NCI-H69 (cell line): ENCODE results near the gene GAPDH.
"Not testable (repeated sequence)": the region's sequence is repeated elsewhere in the genome, so short reads cannot be mapped to it uniquely, and the experiment has no call there.

Experiments
- DNase-seq: peaks from one replicate; lab custom pipeline; 2025; lab: John Stamatoyannopoulos, UW

The GAPDH gene

DNA sequence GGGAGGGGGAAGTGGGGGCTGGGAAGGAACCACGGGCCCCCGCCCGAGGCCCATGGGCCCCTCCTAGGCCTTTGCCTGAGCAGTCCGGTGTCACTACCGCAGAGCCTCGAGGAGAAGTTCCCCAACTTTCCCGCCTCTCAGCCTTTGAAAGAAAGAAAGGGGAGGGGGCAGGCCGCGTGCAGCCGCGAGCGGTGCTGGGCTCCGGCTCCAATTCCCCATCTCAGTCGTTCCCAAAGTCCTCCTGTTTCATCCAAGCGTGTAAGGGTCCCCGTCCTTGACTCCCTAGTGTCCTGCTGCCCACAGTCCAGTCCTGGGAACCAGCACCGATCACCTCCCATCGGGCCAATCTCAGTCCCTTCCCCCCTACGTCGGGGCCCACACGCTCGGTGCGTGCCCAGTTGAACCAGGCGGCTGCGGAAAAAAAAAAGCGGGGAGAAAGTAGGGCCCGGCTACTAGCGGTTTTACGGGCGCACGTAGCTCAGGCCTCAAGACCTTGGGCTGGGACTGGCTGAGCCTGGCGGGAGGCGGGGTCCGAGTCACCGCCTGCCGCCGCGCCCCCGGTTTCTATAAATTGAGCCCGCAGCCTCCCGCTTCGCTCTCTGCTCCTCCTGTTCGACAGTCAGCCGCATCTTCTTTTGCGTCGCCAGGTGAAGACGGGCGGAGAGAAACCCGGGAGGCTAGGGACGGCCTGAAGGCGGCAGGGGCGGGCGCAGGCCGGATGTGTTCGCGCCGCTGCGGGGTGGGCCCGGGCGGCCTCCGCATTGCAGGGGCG lies at the start of gene GAPDH:
Gene GAPDH (plus strand): TSS at position 595 of the 772 bp plus-strand sequence. CDS start 316 bp downstream, outside the sequence.
- peak; percentile 99 for DNase-seq

DNA sequence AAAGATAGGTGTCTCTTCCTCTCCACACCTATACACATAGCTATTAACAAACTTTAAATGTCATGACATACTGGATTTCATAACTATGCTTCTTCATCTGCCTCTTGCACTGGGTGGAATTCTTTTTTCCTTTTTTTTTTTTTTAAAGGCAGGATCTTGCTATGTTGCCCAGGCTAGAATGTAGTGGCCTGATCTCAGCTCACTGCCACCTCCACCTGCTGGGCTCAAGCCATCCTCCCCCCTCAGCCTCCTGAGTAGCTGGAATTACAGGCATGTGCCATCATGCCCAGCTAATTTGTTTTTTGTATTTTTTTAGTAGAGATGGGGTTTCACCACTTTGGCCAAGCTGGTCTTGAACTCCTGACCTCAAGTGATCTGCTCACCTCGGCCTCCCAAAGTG lies 46.1 kb upstream of the GAPDH start:
- DNase-seq, result no peak

DNA sequence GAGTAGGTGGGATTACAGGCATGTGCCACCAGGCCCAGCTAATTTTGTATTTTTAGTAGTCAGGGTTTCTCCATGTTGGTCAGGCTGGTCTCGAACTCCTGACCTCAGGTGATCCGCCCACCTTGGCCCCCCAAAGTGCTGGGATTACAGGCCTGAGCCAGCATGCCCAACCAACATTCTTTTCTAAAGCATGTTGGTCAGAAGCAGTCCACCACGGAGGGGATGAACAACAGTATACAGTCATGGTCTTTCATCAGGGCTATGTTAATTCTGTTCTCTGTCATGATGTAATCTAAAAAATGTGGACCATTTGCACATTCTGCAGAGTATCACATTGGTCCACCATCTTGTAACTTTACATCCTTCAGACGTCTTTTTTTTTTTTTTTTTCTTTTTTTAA lies 44.9 kb upstream of the GAPDH start:
- DNase-seq, result no peak

DNA sequence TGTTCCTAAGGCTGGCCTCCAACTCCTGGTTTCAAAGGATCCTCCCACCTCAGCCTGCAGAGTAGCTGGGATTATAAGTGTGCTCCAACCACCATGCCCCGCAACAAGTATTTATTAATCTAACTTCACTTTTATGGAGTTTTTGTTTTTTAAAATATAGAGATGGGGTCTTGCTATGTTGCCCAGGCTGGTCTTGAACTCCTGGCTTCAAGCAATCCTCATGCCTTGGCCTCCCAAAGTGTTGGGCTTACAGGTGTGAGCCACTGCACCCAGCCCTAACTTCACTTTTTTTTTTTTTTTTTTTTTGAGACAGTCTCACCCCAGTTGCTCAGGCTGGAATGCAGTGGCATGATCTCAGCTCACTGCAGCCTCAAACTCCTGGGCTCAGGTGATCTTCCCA lies 43.6 kb upstream of the GAPDH start:
- not testable (repeated sequence) for DNase-seq

DNA sequence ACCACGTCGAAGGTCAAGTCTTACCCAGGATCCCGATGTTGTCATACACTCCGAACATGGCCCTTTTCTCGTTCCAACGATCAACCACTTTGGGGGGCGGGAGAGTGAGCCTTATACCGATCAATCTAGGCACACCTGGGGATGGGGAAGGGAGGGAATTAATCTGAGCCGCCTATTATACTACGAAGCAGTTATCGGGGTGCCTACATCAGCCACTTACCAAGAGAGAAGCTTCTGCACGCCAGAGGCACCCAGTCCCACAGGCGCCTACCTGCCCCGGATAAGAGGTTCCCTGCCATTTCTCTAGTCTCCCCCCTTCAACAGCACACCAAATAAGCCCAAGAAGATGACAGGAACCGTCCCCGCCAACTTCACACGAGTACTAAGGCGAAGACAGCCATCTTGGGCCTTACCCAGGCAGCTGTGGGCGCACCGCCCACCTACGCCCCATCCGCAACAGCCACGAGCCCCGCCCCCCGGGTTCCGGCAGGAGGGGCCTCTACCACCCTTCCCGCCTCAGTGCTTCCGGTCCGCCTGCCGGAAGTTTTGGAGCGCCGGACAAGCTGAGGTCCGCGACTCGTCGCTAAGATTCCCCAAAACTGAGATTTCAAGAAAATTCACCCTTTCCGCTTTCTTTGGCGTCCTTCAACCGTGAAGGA lies 41.4 kb upstream of the GAPDH start, which contains the start of gene MRPL51:
Gene MRPL51 (minus strand): TSS at position 425 of the 659 bp plus-strand sequence. CDS start 126 bp downstream, at position 299.
- peak; percentile 98 for DNase-seq

DNA sequence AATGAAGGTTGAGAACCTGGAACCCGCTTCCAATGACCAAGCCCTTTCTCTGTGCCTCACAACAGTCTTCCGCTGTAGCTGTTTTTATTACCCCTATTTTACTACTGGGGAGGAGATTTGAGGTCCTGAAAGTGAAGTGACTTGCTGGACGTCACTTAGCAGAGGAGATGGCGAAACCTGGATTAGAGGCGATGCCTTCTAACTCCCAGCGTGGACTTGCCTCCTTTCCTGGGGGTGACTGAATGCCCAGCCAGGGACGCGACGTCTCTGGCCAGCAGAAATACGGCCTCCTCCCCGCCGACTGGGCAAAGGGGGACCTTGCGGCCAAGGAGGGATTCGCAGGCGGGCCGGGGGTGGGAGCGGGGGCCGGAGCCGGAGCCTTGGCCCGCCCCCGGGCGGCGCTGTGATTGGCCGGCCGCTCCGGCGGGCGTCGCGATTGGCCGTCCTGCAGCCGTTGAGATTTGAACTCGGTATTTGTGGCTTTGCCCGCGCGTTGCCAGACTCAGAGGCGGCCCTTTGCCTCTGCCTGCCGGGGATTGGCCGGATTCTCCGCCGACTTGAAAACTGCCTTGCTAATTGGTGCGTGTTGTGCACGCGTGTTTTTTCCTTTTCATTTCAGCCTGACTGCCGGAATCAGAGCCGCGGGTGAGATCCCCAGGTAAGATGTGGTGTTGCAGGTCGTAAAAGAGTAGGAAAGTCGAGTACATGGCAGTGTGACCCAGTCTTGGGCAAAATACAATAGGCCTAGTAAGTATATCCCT lies 40.6 kb upstream of the GAPDH start, which contains the start of gene NCAPD2:
Gene NCAPD2 (plus strand): TSS at position 606 of the 761 bp plus-strand sequence. CDS start 997 bp downstream, outside the sequence.
- DNase-seq, result peak; percentile 99

DNA sequence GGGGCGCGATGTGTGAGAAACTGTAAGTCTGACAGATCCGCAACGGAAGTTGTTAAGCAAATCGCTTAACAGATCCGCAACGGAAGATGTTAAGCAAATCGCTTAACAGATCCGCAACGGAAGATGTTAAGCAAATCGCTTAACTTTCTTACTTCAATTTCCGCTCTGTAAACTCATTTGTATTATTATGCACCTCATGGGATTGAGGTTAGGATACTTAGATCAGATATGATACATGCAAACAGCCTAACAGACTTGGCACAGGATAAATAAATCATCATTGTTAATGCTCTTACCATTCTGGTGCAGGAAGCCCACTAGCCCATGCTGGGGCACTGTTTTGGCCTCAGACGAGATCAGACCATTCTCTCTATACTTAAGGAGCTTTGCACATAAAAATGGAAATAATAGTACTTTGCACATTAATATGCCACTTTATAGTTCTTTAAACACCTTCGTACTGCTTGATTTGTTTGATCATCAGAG lies 40.0 kb upstream of the GAPDH start:
- DNase-seq, result peak; percentile 66

DNA sequence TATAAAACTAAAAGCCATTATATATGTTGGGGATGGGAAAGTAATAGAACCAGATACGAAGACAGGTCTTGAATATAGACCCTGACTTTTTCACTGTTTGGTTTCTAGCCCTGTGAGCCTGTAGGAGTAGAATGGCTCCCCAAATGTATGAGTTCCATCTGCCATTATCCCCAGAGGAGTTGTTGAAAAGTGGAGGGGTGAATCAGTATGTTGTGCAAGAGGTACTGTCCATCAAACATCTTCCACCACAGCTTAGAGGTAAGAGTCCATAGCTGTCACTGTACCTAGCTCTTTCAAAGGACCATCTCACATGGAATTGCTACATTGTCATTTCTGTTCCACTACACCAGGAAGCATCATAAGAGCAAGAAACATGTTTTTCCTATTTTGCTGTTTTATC lies 39.3 kb upstream of the GAPDH start:
- DNase-seq, result no peak

DNA sequence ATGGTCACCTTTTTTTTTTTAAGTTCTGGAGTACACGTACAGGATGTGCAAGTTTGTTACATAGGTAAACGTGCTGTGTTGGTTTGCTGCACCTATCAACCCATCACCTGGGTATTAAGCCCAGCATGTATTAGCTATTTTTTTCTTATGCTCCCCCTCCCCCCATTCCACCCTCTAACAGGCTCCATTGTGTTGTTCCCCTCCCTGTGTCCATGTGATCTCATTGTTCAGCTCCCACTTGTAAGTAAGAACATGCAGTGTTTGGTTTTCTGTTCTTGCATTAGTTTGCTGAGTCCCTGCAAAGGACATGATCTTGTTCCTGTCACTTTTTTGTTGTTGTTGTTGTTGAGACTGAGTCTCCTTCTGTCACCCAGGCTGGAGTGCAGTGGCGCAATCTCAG lies 37.0 kb upstream of the GAPDH start:
- not testable (repeated sequence) for DNase-seq

DNA sequence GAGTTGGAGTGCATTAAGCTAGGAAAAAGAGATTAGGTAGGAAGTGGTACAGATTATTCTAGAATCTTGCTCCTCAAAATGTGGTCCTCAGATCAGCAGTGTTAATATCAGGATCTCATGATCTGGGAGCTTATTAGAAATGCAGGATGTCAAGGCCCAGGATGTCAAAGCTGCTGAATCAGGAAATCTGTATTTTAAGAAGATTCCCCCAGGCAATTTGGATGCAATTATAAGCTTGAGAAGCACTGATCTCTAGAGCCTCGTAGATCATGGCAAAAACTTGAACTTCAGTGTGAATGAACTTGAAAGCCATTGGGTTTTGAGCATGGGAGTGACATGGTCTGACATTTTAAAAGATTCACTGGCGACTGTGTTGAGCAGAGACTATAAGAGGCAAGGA lies 33.9 kb upstream of the GAPDH start:
- no peak for DNase-seq

DNA sequence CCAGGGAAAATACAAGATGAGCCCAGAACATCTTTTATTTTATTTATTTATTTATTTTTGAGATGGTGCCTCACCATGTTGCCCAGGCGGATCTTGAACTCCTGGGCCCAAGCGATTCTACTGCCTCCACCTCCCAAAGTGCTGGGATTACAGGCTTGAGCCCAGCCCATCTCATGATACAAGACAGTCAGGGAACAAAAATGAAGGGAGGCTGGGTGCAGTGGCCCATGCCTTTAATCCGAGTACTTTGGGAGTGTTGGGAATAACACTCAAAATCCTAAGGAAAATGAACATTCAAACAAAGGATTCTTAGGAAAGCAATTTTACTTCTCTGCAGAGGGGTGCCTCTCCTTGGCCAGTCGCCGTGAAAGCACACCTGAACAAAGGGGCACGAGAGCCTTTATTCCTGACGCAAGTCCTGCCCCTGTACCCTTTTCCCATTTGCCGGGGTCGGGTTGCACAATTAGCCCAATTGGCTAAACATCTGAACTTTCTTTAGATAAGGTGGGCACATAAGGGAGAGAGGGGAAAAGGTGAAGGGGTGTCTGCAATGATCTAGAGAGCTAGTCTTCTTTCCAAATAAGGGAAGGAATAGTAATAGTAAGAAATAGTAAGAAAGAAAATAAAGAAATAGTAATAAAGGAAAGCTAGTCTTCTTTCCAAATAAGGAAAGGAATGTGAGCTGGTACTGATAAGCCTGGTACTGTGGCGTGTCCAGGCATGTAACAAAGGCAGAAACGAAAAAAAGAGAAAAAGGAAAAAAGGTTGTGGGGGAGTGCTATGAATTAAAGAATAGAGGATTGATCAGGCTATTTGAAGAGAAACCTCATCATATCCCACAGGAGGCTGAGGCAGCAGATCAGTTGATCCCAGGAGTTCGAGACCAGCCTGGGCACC lies 27.0 kb upstream of the GAPDH start:
- DNase-seq, result no peak

DNA sequence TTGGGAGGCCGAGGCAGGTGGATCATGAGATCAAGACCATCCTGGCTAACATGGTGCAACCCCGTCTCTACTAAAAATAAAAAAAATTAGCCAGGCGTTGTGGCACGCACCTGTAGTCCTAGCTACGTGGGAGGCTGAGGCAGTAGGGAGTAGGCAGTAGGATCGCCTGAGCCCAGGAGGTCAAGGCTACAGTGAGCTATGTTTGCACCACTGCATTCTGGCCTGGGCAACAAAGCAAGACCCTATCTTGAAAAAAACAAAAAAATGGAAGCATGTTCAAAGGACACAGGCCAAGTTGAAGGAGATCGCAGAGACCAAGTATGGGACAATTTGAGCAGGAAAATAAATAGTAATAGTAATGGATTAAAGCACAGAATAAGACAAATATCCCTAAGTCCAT lies 26.2 kb upstream of the GAPDH start:
- no peak for DNase-seq

DNA sequence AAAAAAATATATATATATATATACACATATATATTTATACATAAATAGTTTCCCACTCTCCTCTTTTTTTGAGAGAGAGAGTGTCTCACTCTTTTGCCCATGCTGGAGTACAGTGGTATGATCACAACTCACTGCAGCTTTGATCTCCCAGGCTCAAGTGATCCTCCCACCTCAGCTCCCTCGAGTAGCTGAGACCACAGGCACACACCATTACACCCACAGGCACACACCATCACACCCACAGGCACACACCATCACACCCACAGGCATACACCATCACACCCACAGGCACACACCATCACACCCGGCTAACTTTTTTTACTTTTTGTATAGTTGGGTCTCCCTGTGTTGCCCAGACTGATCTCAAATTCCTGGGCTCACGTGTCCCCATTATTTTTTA lies 14.1 kb upstream of the GAPDH start:
- DNase-seq, result no peak

DNA sequence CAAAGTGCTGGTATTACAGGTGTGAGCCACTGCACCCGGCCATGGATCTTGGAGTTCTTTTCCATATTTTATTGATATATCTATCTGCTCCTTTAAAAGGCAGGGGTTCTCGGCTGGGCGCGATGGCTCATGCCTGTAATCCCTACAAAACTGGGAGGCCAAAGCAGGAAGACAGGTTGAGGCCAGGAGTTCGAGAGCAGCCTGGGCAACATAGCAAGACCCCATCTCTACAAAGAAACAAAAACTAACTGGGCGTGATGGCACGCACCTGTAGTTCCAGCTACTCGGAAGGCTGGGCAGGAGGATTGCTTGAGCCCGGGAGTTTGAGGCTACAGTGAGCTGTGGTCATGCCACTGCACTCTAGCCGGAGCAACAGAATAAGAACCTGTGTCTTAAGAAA lies 12.1 kb upstream of the GAPDH start:
- no peak for DNase-seq

DNA sequence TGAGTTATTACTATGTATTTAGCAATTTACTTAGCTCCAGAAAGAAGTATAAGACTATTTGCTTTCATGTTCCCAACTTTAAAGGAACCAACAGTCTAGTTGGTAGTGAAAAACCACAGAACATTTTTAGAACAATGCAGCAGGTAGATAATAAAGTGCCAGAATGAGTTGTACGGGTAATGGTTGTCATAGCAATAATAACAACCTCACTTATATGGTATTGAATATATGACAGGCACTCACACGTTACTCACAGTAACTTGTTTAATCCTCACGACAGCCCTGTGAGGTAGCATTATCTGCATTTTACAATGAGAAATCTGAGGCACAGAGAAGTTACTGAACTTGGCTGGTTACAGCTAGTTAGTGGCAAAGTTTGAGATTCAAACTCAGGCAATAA lies 10.6 kb upstream of the GAPDH start:
- no peak for DNase-seq

DNA sequence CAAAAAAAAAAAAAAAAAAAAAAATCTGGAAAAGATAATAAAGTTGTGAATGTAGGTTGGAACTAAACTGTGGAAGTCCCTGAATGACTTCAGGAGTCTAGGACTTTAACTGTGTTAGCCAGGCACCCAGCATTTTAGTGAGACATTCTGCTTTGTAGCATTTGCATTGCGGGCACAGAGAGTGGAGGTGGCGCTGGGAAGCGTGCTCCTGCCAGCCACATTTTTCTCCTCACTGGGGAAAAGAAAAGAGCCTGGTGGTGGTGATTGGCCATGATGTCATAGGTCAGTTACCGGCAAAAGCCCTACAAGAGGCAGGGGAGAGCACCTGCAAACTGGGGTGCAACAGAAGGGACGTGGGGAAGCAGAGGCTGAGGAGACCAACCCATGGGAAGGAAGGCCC lies 9.7 kb upstream of the GAPDH start:
- no peak for DNase-seq

DNA sequence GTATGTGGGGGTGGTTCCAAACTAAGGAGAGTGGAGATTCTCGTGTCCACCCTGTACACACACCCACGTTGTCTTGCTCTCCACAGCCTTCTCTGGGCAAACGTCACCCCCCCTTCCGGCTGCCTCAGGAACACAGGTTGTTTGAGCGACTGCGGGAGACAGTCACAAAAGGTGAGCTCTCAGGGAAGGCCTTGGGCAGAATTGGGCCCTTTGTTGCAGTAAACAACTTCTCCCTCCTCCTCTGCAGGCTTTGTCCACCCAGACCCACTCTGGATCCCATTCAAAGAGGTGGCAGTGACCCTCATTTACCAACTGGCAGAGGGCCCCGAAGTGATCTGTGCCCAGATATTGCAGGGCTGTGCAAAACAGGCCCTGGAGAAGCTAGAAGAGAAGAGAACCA lies 8.1 kb upstream of the GAPDH start:
- DNase-seq, result no peak

DNA sequence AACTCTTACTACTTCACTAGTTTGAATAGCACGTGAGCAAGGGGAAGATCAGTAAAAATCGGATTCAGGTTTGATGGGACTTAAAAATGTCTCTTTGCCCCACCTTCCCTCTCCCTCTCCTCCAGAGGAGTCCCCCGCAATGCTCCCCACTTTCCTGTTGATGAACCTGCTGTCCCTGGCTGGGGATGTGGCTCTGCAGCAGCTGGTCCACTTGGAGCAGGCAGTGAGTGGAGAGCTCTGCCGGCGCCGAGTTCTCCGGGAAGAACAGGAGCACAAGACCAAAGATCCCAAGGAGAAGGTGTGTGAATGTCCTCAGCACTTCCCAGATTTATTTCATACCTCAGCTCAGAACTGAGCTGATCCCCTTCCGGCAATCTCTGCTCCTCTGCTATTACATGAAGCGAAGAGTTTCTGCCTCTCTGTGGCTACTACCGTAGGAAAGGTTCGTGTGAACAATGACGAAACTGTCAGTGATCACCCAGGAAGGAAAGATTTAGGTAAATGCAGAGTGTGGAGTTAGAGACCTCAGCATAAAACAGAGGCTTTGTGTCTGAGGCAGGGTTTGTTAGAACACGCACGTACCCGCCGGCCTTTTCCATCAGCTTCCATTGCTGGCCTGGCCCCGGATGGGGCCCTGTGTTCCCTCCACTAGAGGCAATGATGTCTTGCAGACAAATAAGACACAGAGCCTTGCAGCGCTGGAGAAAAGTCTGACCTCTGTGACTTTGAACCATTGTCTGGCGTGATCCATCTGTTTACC lies 7.4 kb upstream of the GAPDH start:
- no peak for DNase-seq

DNA sequence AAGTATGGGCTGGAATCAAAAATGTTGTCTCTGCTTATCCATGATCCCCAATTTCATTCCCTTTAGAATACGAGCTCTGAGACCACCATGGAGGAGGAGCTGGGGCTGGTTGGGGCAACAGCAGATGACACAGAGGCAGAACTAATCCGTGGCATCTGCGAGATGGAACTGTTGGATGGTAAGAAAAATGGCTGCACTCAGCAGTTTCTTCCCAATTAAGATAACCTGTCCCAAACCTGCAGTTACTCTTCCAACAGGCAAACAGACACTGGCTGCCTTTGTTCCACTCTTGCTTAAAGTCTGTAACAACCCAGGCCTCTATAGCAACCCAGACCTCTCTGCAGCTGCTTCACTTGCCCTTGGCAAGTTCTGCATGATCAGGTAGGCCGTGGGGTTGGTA lies 6.6 kb upstream of the GAPDH start:
- no peak for DNase-seq

DNA sequence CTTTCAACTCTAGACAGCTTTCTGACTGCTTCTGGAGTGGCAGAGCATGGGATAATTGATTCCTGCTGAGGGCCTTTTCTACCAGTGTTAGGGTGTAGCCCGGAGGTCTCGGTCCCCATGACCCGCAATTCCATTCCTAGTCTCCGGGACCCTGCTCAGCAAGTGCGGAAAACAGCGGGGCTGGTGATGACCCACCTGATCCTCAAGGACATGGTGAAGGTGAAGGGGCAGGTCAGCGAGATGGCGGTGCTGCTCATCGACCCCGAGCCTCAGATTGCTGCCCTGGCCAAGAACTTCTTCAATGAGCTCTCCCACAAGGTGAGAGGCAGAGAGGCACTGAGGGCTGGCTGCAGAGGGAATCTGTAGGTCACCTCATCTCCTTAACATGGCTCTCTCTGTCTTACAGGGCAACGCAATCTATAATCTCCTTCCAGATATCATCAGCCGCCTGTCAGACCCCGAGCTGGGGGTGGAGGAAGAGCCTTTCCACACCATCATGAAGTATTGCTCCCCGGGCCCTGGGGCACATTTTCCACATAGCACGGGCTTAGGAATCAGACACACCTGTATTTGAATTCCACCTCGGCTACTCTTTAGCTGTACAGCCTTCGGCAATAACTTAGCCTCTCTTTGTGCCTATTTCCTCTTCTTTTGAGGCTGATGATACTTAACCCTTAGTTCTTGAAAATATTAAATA lies 5.6 kb upstream of the GAPDH start:
- DNase-seq, result no peak
